GM21786 (cell line): ENCODE data around the gene MACROH2A1.

ENCODE experiments used
- ATAC-seq: cut with Tn5 transposase; IDR thresholded peaks from one replicate; pipeline ENCODE4 v1.9.1; 2021; ENCODE audit not compliant: unreplicated experiment

MACROH2A1 gene

GRCh38 chr5:135335031-135335828 lies 63.8 kb downstream of the MACROH2A1 start:
- no peak for ATAC-seq

- no peak for ATAC-seq
Observed at GRCh38 chr5:135333732-135334515, 65.1 kb downstream of the MACROH2A1 start.

GRCh38 chr5:135332519-135333150 lies 66.4 kb downstream of the MACROH2A1 start:
- no peak for ATAC-seq

GRCh38 chr5:135331612-135332011 lies 67.4 kb downstream of the MACROH2A1 start:
- no peak for ATAC-seq

GRCh38 chr5:135330798-135331096 lies 68.3 kb downstream of the MACROH2A1 start:
- no peak for ATAC-seq

GRCh38 chr5:135329913-135330797 lies 68.9 kb downstream of the MACROH2A1 start:
- ATAC-seq, result no peak

- no peak for ATAC-seq
Observed at GRCh38 chr5:135329066-135329912, 69.7 kb downstream of the MACROH2A1 start.

- no peak for ATAC-seq
Observed at GRCh38 chr5:135328128-135328687, 70.8 kb downstream of the MACROH2A1 start.

GRCh38 chr5:135327429-135328127 lies 71.5 kb downstream of the MACROH2A1 start:
- no peak for ATAC-seq

- no peak for ATAC-seq
Observed at GRCh38 chr5:135326296-135327254, 72.5 kb downstream of the MACROH2A1 start.

- ATAC-seq, result no peak
Observed at GRCh38 chr5:135324897-135325650, 74.0 kb downstream of the MACROH2A1 start.

GRCh38 chr5:135324160-135324559 lies 74.9 kb downstream of the MACROH2A1 start:
- ATAC-seq, result no peak

- ATAC-seq, result no peak
Observed at GRCh38 chr5:135323701-135324132, 75.3 kb downstream of the MACROH2A1 start.

- no peak for ATAC-seq
Observed at GRCh38 chr5:135323227-135323626, 75.8 kb downstream of the MACROH2A1 start.

GRCh38 chr5:135322744-135323143 lies 76.3 kb downstream of the MACROH2A1 start:
- ATAC-seq, result no peak

GRCh38 chr5:135322271-135322670 lies 76.8 kb downstream of the MACROH2A1 start:
- no peak for ATAC-seq
